NCI-H187 (cell line): ENCODE data around the gene ARL2BP.

Experiments used
- DNase-seq, 2 experiments: peaks; one replicate each; lab custom pipeline; 2025; lab: John Stamatoyannopoulos, UW

The ARL2BP gene

GRCh38 chr16:57283214-57283958 is 38.3 kb downstream of the ARL2BP start:
- no peak for DNase-seq

GRCh38 chr16:57283959-57284208 is 38.8 kb downstream of the ARL2BP start:
- no peak for DNase-seq

GRCh38 chr16:57284209-57284951 is 39.3 kb downstream of the ARL2BP start, which contains the start of gene PLLP:
TSS of gene PLLP (minus strand) at chr16:57284672. CDS start at chr16:57284540, 132 bp downstream.
- DNase-seq: peak; percentile 7 to 36

- DNase-seq: no peak
These were observed 39.9 kb downstream of the ARL2BP start for GRCh38 chr16:57284952-57285363.

GRCh38 chr16:57285379-57285778 is 40.3 kb downstream of the ARL2BP start:
- DNase-seq: no peak

- no peak for DNase-seq
These were observed 44.6 kb downstream of the ARL2BP start for GRCh38 chr16:57289391-57290257.

- no peak for DNase-seq
These were observed 52.8 kb downstream of the ARL2BP start for GRCh38 chr16:57297856-57298255.

- DNase-seq: no peak
These were observed 54.1 kb downstream of the ARL2BP start for GRCh38 chr16:57299009-57299718.

- DNase-seq: no peak
These were observed 54.8 kb downstream of the ARL2BP start for GRCh38 chr16:57299719-57300386.

- peak; percentile 87 to 95 for DNase-seq
These were observed 55.5 kb downstream of the ARL2BP start for GRCh38 chr16:57300387-57301125.

- DNase-seq: no peak
These were observed 56.2 kb downstream of the ARL2BP start for GRCh38 chr16:57301126-57301817.
